Jurkat, Clone E6-1 (cell line): ENCODE measurements around the gene ZBTB7B.
"Not testable (repeated sequence)": the region's sequence is repeated elsewhere in the genome, so short reads cannot be mapped to it uniquely, and the experiment has no call there.

ENCODE experiments used
- DNase-seq: peaks from one replicate; pipeline ENCODE4 v3.0.0-alpha.2; 2011; ENCODE audit warnings: low read depth, low spot score
- H3K4me3 ChIP-seq: 2 replicates; pipeline ENCODE4 v1.5.1; 2011; ENCODE audit warnings: mild to moderate bottlenecking, low read length, control low read depth, moderate library complexity

The ZBTB7B gene

GRCh38 chr1:154966111-154966510 lies 36.5 kb upstream of the ZBTB7B start:
- no peak for DNase-seq
- no peak overlapping the region for H3K4me3 ChIP-seq

- DNase-seq, result no peak
- H3K4me3 ChIP-seq, result no peak overlapping the region
Measured at GRCh38 chr1:154967331-154967950, 35.2 kb upstream of the ZBTB7B start.

GRCh38 chr1:154968731-154969130 lies 33.9 kb upstream of the ZBTB7B start:
- H3K4me3 ChIP-seq, result no peak overlapping the region
- DNase-seq, result no peak

- H3K4me3 ChIP-seq, result no peak overlapping the region
- DNase-seq, result no peak
Measured at GRCh38 chr1:154969246-154969645, 33.4 kb upstream of the ZBTB7B start.

- no peak overlapping the region for H3K4me3 ChIP-seq
- no peak for DNase-seq
Measured at GRCh38 chr1:154969860-154970452, 32.6 kb upstream of the ZBTB7B start.

- H3K4me3 ChIP-seq, result no peak within 1 kb of the TSS
- no peak for DNase-seq
Measured at GRCh38 chr1:154970631-154971340, 31.8 kb upstream of the ZBTB7B start, which contains the start of gene SHC1. SHC1 (minus strand) TSS chr1:154970747; CDS start chr1:154970526, 221 bp downstream.

GRCh38 chr1:154971341-154971998 lies 31.1 kb upstream of the ZBTB7B start:
- DNase-seq, result no peak

GRCh38 chr1:154972213-154972516 lies 30.4 kb upstream of the ZBTB7B start:
- no peak for DNase-seq
- no peak overlapping the region for H3K4me3 ChIP-seq

More at GRCh38 chr1:154971341-154971998, 31.1 kb upstream of the ZBTB7B start:
- no peak overlapping the region for H3K4me3 ChIP-seq

GRCh38 chr1:154972517-154973343 lies 29.9 kb upstream of the ZBTB7B start:
- no peak for DNase-seq
- peak overlapping the region; percentile 80 for H3K4me3 ChIP-seq

- peak; percentile 88 for DNase-seq
- peak overlapping the region; percentile 80 for H3K4me3 ChIP-seq
Measured at GRCh38 chr1:154973344-154974101, 29.1 kb upstream of the ZBTB7B start.

- peak within 1 kb of the TSS; percentile 80 for H3K4me3 ChIP-seq
- DNase-seq, result peak; percentile 100
Measured at GRCh38 chr1:154974102-154974807, 28.3 kb upstream of the ZBTB7B start, which contains the start of gene CKS1B. CKS1B (plus strand) TSS chr1:154974681; CDS start chr1:154974746, 65 bp downstream.

GRCh38 chr1:154974808-154975408 lies 27.7 kb upstream of the ZBTB7B start:
- H3K4me3 ChIP-seq, result peak overlapping the region; percentile 80
- DNase-seq, result peak; percentile 95

- no peak for DNase-seq
- H3K4me3 ChIP-seq, result peak overlapping the region; percentile 80
Measured at GRCh38 chr1:154975409-154976059, 27.1 kb upstream of the ZBTB7B start.

- DNase-seq, H3K4me3 ChIP-seq: not testable (repeated sequence)
Measured at GRCh38 chr1:154977762-154978161, 24.8 kb upstream of the ZBTB7B start.

- DNase-seq, result no peak
- no peak overlapping the region for H3K4me3 ChIP-seq
Measured at GRCh38 chr1:154978360-154978759, 24.2 kb upstream of the ZBTB7B start.

- DNase-seq, result no peak
- H3K4me3 ChIP-seq, result peak overlapping the region; percentile 68
Measured at GRCh38 chr1:154982341-154982740, 20.3 kb upstream of the ZBTB7B start.
